Stimulated activated CD8-positive, alpha-beta memory T cell treated with anti-CD3 and anti-CD28 coated beads, Interleukin-4, amount 100 ng/mL, for 4 hours (primary cell): ENCODE measurements around the gene ARHGAP33.
"Not testable (repeated sequence)": the region's sequence is repeated elsewhere in the genome, so short reads cannot be mapped to it uniquely, and the experiment has no call there.

Experiments
- DNase-seq, 2 donors: peaks; one replicate each; pipeline ENCODE4 v3.0.0-alpha.2; 2020; ENCODE audit warnings: low read depth in 2 of 2, low spot score in 1 of 2

The ARHGAP33 gene

DNA sequence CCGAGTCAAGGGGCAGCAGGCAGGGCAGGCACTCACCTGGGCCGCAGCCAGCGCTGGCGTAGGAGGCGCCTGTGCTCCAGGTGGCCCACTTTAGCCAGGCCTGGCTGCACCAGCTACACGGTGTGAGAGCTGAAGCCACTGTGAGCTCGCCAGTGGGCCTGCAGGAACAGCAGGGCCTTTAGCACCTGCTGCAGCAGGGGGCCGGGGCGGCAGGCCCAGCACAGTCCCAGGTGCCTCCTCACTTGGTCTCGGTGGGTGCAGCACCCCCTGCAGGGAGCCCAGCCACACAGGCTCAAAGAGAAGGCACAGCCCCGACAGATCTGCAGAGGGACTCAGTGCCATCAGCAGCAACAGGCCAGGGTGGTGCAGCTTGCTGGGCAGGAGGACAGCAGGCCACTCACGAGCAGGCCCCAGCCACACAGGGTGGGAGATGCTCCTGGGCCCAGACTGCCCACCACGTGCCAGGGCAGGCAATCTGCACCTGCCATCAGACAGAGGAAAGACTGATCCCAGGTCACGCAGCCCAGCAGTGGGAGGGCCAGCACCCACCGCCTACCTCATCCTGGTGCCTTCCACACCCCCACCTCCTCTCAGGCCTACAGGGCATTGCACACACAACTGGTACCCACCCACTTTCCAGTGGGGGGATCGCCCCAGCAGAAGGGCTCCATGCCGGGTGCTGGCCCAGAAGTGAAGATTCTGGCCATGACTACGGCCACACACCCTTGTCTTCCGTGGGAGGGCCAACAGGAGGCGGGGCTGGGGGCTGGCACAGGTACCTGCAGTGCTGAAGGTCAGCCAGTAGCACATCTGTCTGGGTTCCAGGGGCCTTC, 15.8 kb downstream of the ARHGAP33 start:
- no peak for DNase-seq

DNA sequence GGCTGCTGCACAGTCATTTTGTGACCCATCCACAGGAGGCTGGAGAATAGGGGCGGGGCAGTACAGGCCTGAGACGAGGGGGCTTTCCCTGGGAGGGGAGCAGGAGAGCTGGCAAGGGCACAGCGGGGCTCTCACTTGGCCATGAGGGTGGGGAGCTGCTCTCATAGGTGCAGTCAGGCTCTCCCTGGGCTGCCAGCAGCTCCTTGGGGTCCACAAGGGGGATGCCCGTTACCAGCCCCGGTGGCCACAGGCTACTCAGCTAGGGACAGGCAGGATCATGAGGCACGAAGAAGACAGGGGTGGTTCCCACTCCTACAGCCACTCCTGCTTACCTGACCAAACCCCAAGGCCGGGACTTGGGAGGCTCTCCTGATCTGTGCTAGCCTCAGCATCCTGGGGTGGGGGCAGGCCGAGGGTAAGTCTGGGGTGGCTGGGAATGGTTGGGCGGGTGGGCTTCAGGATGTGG, 16.5 kb downstream of the ARHGAP33 start:
- DNase-seq, result no peak

DNA sequence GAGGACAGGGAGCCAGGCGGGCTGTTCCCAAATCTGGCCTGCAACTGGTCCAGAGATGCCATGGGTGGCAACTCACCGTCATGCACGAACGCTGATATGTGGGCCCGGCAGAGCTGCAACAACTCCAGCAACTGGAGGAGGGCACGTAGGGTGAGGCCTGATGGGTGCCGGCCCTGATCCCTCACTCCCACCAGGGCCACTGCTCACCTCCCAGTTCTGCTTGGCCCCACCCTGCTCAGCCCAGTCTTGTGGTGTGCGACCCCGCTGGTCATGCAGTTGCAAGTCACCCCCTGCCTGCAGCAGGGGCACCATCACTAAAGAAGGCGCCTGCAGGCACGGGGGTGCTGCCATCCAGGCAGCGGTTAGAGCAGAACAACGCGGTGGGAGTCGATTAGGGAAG, 16.9 kb downstream of the ARHGAP33 start:
- DNase-seq, result no peak

DNA sequence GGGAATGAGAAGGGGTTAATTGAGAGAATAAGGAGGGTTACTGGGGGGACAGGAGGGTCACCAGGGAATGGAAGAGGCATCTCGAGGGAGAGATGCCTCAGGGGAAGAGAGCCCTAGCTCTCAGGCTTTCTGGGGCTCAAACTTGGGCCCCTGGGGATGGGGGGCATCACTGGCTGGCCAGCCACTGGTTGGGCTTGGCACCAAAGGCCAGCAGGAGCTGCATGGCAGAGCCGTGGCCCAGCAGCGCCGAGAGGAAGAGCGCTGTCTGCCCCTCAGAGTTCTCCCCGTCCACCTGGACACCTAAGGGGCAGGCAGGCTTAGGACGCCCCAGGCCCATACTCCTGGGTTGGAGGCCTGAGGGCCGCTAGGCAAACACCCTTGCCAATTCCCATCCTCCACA, 17.5 kb downstream of the ARHGAP33 start:
- DNase-seq, result no peak

DNA sequence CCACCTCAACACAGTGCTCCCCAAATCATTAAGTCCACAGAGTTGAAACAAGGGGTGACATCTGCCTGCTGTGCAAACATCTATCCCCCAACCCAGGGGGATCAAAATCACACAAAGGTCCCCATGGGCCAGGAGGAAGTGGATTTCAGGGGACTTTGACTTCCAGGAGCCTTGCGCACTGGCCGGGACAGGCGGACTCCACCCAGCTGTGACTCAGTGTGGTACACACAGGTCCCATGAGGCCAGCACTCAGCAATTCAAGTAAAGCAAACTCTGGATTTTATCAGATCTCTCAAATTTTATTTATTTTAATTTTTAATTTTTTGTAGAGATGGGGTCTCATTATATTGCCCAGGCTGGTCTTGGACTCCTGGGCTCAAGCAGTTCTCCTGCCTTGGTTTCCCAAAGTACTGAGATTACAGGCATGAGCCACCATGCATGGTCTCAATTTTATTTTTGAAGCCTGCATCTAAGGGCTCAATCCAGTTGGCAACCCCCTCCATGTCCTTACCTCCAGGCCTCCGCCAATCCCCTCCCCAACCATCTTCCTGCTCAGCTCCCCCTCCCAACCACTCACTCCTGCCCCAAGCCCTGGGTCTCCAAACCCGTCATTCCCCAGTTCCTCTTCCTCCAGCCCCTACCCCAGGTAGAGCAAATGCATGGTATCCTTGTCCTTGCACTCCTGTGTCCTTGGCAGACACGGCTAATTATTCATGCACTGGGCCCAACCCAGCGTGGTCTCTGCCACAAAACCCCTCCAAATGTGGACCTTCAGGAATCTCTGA, 18.2 kb downstream of the ARHGAP33 start:
- DNase-seq, result no peak

DNA sequence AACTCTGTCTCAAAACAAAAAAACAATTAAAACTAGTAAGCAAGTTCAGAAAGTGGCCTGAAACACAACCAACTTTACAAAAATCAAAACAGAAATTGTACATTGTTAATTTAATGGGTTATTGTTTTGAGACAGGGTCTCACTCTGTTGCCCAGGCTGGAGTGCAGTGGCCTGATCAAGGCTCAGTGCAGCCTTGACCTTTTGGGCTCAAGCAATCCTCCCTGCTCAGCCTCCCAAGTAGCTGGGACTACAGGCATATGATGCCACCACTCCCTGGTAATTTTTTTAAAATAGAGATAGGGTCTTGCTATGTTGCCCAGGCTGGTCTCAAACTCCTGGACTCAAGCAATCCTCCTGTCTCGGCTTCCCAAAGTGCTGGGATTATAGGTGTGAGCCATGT, 20.2 kb downstream of the ARHGAP33 start:
- not testable (repeated sequence) for DNase-seq

DNA sequence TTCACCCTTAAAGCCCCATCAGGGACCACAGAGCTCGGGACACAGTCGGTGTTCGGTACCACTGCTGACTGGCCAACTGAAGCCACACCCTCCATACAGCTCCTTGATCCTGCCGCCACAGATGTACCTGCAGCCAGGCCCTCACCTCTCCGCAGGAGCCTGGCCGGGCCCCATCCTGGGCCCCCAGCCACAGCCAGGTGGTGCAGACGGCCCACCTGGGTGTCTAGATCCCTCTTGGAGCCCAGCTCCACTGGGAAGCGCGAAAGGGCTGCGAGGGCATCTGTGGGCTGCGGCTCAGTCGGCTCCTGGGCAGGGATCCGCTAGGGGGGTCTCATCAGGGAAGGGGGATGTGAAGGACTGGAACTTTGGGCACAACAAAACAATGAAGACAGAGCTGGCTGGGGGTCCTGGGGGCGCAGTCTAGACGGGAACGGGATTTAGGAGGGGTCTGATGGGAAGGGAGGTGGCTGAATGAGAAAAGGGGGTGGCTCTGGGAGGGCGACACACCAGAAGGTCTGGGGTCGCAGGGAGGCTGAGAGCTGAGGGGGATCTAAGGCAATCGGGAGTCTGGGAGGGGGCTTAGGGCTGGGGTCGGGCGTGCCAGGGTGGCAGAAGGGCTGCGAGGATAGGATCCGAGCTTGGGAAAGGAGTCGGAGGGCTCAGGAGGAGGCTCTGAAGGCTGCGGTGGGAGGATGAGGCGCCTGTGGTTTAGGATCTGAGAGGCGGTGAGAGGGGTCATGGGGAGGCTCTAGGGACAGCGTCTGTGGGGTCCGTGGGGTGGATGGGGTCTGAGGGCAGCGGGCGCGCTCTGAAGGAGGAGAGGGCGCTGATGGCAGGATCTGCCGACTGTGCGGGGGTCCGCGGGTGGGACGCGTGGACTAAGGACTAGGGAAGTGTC, 21.5 kb downstream of the ARHGAP33 start:
- DNase-seq, result no peak

DNA sequence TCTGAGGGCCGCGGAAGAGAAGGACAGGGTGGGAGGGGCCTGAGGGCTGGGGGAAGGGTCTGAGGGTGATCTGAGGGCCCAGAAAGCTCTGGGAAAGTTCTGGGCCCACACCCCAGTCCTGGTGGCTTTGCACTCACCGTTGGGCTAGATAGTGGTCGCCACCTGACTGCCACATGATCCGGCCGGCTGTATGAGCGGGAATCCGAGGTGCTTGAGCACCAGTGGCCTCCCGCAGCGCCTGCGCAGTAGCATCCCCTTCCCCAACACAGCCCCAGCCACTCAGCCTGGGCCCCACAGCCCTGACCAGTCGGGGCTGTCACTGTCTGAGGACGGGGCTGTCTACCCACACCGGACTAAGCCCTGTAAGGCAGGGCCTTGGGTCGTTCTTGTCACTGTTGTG, 22.3 kb downstream of the ARHGAP33 start:
- DNase-seq, result no peak

DNA sequence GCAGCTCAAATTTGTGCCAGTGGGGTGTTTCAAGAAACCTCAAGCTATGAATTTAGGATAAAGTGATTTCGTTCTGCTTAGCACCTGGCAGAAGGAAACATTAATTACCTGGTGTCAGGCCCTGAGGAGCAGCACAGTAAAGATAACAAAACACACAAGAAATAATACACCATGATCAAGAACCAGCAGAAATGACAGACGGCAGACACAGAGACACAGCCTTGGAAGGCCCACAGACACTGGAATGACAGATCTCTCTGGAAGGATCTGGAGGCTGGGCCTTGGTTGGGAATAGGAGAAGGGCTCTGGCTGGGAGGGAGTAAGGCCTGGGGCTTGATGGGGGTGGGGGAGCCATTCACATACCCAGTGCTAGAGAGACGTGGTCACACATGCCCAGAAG, 26.5 kb downstream of the ARHGAP33 start:
- no peak for DNase-seq

DNA sequence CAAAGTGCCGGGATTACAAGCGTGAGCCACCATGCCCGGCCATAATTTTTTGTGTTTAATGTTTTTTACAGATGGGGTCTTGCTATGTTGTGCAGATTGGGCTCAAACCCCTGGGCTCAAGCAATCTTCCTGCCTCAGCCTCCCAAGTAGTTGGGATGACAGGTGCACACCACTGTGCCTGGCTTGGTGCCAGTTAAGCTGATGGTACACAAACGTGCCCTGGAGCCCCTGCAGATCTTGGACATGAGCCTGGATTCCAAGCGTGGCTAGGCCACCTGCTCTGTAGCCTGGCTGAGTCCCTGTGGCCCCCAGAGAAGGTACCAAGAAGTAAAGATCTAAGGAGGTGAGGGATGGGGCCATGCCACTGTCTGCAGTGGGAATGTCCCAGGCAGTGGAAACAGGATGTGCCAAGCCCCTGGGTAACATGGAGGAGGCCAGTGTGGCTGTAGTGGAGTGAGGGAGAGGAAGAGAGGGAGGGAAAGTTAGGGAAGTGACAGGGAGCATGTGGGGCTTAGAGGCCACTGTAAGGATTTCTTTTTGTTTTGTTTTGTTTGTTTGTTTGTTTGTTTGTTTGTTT, 30.2 kb downstream of the ARHGAP33 start:
- DNase-seq, result no peak

DNA sequence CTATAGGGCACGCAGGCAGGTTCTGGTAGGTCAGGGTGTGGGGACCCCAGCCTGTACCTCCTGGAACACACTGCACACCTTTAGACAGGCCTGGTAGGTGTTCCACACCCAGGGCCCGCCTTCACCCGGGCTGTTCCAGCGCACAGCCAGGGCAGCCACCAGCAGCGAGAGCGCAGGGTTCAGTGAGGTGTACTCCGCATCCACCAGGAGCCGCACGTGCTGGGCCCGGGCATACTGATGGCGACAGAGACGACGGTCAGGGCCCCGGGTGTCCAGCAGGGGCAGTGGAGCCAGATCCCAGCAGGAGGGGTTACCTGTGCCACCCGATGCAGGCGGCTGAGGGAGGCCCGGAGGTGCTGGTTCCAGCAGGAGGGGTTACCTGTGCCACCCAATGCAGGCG, 31.2 kb downstream of the ARHGAP33 start:
- no peak for DNase-seq

DNA sequence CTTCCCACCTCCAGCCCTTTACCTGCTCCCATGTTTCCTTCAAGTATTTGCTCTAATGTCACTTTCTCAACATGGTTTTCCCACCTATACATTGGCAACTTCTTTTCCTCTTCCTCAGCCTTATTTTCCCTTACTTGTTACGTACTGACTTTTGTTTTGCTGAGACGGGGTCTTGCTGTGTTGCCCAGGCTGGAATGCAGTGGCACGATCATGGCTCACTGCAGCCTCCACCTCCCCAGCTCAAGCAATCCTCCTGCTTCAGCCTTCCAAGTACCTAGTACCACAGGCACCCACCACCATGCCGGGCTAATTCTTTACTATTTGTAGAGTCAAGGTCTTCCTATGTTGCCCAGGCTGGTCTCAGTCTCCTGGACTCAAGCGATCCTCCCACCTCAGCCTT, 32.3 kb downstream of the ARHGAP33 start:
- no peak for DNase-seq

DNA sequence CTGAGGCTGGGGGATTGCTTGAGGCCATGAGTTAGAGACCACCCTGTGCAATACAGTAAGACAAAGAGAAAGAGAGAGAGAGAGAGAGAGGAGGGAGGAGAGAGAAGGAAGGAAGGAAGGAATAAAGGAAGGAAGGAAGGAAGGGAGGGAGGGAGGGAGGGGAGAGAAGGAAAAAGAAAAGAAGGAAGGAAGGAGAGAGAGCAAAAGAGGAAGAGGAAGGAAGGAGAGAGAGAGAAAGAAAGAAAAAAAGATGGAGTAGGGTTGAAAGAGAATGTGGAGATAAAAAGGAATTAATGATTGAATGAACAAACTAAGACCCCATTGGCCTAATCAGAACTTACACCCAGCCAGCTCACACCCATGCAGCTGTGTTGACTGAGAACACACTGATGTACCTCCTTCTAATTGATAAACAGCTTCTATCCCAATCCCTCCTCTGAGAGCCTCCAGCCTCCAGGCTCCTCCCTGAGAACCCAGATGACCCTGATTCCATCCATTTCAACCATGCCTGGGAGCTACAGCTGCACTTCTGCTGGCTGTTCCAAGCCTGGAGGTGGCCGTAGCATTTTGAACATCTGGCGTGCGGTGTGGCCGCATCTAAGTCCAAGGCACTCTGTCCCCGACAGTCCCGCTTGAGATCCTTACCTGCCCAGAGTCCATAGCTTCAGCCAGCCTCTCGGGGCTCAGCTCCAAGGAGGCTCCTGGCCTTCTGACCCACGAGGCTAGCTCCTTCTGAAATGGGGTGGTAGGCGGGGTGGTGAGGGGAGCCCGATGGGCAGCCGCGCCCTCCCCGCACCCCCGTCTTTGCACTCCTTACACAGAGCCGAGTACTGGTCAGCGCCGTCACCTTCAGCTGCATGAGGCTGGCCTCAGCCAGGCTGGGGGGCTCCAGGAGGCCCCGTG, 36.2 kb downstream of the ARHGAP33 start:
- no peak for DNase-seq

DNA sequence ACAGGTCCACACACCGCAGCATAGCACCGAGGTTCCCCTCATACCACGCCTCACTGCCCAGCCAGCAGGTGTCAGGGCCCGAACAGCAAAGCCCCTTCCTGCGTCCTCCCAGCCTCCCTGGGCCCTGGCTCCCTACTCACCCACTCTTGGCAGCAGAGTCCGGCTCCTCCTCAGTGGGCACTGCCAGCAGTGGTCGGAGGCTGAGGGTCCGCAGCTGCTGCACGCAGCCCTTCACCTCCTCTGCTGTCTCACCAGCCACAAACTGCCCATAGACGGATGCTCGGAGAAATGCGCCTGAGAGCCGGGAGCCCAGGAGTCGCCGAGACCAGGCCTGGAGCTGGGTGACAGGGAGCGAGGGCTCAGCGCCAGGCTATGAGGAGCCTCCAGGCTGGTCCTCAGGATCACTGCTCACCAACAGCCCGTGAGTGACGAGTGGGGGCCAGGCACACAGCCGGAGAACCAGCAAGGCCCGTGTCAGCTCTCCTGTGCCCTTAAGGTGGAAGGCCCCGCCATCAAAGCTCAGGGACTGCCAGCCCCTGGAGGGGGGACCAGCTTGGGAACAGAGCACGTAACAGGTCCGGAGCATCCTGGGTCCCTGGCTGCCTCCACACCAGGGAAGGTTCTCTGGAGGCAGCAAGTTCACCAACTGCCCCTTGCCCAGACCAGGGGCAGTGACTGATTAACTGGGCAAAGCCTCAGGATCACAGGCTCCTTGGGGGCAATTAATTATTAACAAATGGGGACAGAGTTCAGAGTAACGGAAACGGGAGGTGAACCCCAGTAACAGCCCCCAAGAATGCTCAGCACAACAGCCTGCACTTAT, 37.1 kb downstream of the ARHGAP33 start, which contains the start of gene PRODH2:
Gene PRODH2 (minus strand): TSS at position 626 of the 823 bp plus-strand sequence. CDS start 40 bp downstream, at position 586.
- DNase-seq, result no peak

DNA sequence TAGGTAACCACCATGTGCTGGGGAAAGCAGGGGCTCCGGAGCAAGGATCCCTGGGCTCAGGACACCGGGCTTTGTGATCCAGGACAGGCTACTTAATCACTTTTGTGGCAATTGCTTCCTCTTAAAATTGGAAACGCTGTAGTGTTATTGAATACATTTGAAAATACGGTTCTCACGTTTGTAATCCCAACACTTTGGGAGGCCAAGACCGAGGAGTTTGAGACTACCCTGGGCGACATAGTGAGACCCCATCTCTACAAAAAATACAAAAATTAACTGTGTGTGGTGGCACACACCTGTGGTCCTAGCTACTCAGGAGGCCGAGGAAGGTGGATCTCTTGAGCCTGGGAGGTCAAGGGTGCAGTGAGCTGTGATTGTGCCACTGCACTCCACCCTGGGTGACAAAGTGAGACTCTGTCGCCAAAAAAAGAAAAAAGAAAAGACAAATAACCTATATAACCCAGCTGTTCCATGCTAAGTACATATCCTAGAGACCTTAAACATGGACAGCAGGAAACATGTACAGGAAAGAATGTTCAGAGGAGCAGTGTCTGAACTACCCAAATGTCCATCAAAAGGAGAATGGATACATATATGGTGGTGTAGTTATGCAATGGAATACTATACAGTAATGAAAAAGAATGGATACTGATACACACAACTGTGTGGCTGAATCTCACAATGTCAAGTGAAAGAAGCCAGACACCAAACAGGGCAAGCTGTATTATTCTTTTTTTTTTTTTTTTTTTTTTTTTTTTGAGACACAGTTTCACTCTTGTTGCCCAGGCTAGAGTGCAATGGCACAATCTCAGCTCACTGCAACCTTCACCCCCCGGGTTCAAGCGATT, 37.9 kb downstream of the ARHGAP33 start:
- no peak for DNase-seq

DNA sequence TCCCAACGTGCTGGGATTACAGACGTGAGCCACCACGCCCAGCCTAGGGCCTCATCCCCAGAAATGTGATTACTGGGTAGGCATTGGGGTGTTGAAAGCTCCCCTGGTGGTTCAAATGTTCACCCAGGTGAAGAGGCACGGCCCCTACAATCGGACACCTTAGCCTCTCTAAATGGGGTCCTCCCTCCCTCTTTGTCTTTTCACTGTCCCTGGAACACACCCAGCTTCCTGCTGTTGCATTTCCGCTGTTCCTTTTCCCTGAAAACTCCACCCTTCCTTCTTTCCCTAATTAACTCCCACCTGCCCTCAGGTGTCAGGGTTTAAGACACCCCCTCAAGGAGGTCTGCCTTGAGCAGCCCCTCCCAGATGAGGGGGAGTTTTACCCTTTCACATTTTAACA, 40.9 kb downstream of the ARHGAP33 start:
- no peak for DNase-seq

DNA sequence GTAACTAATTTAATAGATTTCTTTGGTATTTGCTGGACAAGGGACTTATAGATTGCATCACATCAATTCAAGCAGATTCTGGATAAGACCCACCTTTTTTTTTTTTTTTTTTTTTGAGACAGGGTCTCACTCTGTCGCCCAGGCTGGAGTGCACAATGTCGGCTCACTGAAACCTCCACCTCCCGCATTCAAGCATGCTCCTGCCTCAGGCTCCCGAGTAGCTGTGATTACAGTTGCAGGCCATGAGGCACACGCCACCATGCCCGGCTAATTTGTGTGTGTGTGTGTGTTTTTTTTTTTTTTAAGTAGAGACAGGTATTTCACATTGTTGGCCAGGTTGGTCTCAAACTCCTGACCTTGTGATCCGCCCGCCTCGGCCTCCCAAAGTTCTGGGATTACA, 41.5 kb downstream of the ARHGAP33 start:
- DNase-seq, result no peak

DNA sequence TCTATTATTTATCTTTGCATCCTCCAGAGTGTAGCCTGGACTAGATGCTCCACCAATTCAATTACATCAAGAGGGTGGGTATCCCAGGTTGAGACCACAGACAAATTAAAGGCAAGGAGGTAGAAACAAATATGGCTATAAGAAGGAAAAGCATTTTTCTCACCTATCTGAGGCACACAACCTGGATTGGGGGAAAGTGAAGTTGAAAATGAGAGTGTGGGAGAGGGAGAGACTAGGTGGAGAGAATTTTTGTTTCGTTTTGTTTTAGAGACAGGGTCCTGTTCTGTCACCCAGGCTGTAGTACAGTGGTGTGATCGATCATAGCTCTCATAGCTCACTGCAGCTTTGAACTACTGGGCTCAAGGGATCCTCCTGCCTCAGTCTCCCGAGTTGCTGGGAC, 43.1 kb downstream of the ARHGAP33 start:
- DNase-seq, result no peak
